Psoas muscle (tissue), 8 donors: ENCODE measurements around the gene MYO18A. TPM values are rescaled to one million over a fixed set of nuclear protein-coding genes. Genes with fewer than 3 reads are reported as not detected.
"Not testable (repeated sequence)": the region's sequence is repeated elsewhere in the genome, so short reads cannot be mapped to it uniquely, and the experiment has no call there.

Experiments
- ATAC-seq, 4 donors: fragments of 200-7000 bp; cut with Tn5 transposase; one replicate each; pipeline ENCODE4 v1.9.1; 2020; ENCODE audit warnings: moderate library complexity in 3 of 4, mild to moderate bottlenecking in 2 of 4
- DNase-seq, 2 donors: peaks; one replicate each; pipeline ENCODE4 v3.0.0-alpha.2; 2020
- H3K27ac ChIP-seq: fragments of 200-600 bp; one replicate; pipeline ENCODE4 v1.8.0; 2022
- H3K27me3 ChIP-seq, 3 donors: fragments of 200-600 bp in 1 of 3; one replicate each; pipeline versions ENCODE4 v1.6.1 to v1.8.0; 2013 to 2022; ENCODE audit warnings: low read length in 2 of 3, mild to moderate bottlenecking in 2 of 3, moderate library complexity in 1 of 3; ENCODE audit not compliant: insufficient read depth in 3 of 3
- H3K36me3 ChIP-seq, 2 donors: fragments of 200-600 bp in 1 of 2; one replicate each; pipeline versions ENCODE4 v1.6.1 to v1.8.0; 2013 to 2022; ENCODE audit warnings: low read depth in 1 of 2, mild to moderate bottlenecking in 1 of 2, moderate library complexity in 1 of 2; ENCODE audit not compliant: insufficient read depth in 1 of 2
- H3K4me1 ChIP-seq: fragments of 200-600 bp; one replicate; pipeline ENCODE4 v1.8.0; 2022
- H3K4me3 ChIP-seq: fragments of 200-600 bp; one replicate; pipeline ENCODE4 v1.8.0; 2022; ENCODE audit warnings: mild to moderate bottlenecking
- H3K9me3 ChIP-seq: fragments of 200-600 bp; one replicate; pipeline ENCODE4 v1.8.0; 2022
- WGBS, 3 donors: extraction: QIAGEN DNeasy Blood & Tissue Kit; methylation state at CpG; one replicate each; pipeline versions ENCODE4 v1.1.6 to v1.1.7; 2013; 5-methylcytosine and 5-hydroxymethylcytosine counted together
- intact Hi-C, 2 donors: fragments of 100-400 bp; cut with DNase I; formaldehyde crosslinking; loops; one replicate each; pipeline versions ENCODE4 v1.11.0 to v1.14.2; 2022
- polyA plus RNA-seq, 3 donors: library from polyadenylated mRNA; stranded (reverse); fragments of 200-250 nt; gene quantifications; one replicate each; pipeline ENCODE4 v1.2.3, GENCODE V29; 2013
- total RNA-seq, 4 donors: library from RNA; stranded (reverse); fragmentation: NEBNext Ultra II Directional in 2 of 4; extraction: Animal tissue kit (Norgen Biotek cat#: 25700) in 2 of 4; gene quantifications; one replicate each; pipeline versions ENCODE4 v1.2.1 to v1.2.4, GENCODE V29; 2021 to 2023
- TF ChIP-seq, protein P1 (sequence below): fragments of 200-600 bp; IDR thresholded peaks from one replicate; pipeline ENCODE4 v1.8.0; 2022; ENCODE audit warnings: antibody characterized with exemption
- donor health status: healthy with polysubstance abuse.
- donor health status: DM: no; HTN: no; CAD: no; lungs with moderate emphysema.
- donor health status: Bipolar disorder and iron deficiency.
- donor health status: healthy.
- donor health status: DM: yes; HTN: yes; CAD: no.
- donor health status: DM: no; HTN: no; CAD: no.
- donor health status: DM: no; HTN: no; CAD: no.
- donor health status: DM: yes; HTN: yes; CAD: no.

The MYO18A gene
- total and polyA plus RNA-seq, 7 donors = 142 to 1,274 (median 770) TPM

DNA sequence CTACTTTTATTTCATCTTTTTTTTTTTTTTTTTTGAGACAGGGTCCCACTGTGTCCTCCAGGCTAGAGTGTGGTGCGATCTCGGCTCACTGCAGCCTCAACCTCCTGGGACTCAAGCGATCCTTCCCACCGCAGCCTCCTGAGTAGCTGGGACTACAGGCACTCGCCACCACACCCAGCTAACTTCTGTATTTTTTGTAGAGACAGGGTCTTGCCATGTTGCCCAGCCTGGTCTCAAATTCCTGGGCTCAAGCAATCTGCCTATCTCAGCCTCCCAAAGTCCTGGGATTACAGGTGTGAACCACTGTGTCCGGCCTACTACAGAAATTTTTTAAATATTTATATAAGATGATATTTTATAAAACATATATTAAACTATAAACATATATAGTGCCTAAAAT is 4.8 kb downstream of the MYO18A start:
- intact Hi-C loops = no loop called here
- ATAC-seq (no peak), DNase-seq (no peak)
- Histone ChIP-seq H3K27ac (no peak overlapping the region), H3K36me3 (no peaks in the 10 kb centered on the region), H3K9me3 (no peaks in the 10 kb centered on the region), H3K4me1 (peaks cover 7% of the 10 kb centered on the region), H3K27me3 (no peaks in the 10 kb centered on the region), H3K4me3 (no peak overlapping the region)
- WGBS, 3 donors = 89 to 99% (median 98%) methylated on average over 6 of the region's 6 CpGs
- TF ChIP-seq, protein P1, sequence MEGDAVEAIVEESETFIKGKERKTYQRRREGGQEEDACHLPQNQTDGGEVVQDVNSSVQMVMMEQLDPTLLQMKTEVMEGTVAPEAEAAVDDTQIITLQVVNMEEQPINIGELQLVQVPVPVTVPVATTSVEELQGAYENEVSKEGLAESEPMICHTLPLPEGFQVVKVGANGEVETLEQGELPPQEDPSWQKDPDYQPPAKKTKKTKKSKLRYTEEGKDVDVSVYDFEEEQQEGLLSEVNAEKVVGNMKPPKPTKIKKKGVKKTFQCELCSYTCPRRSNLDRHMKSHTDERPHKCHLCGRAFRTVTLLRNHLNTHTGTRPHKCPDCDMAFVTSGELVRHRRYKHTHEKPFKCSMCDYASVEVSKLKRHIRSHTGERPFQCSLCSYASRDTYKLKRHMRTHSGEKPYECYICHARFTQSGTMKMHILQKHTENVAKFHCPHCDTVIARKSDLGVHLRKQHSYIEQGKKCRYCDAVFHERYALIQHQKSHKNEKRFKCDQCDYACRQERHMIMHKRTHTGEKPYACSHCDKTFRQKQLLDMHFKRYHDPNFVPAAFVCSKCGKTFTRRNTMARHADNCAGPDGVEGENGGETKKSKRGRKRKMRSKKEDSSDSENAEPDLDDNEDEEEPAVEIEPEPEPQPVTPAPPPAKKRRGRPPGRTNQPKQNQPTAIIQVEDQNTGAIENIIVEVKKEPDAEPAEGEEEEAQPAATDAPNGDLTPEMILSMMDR = no peak

DNA sequence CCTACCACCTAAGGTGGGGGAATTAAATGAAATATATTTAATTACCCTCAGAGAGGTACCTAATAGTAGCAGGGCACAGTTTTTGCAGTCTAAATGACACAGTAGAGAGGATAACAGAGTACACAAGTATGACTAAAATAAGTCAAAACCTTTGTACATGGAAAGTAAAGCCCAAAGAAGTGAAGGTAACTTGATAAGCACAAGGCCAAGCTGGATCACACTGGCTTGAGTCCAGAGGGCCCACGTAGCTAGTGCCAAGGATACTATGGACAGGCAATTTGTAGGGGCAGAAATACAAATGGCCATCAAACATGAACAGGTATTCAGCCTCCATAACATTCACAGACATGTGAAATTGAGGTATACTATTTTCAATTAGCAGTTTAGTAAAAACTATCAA is 7.6 kb downstream of the MYO18A start:
- Histone ChIP-seq H3K27me3 (no peaks in the 10 kb centered on the region), H3K4me3 (no peak overlapping the region), H3K9me3 (no peaks in the 10 kb centered on the region), H3K36me3 (no peaks in the 10 kb centered on the region), H3K4me1 (peaks cover 8% of the 10 kb centered on the region), H3K27ac (no peak overlapping the region)
- TF ChIP-seq, protein P1 = no peak
- ATAC-seq (no peak), DNase-seq (no peak)
- intact Hi-C loops = no loop called here
- 41 to 63% (median 48%) methylated on average over 1 of the region's 1 CpG for WGBS, 3 donors

- no peak overlapping the region for H3K4me3 ChIP-seq
- intact Hi-C loops = no loop called here
- peaks cover 6% of the 10 kb centered on the region for H3K4me1 ChIP-seq
- ATAC-seq = no peak
- no peak for DNase-seq
- no peaks in the 10 kb centered on the region for H3K27me3 ChIP-seq
- TF ChIP-seq, protein P1 = no peak
- WGBS, 3 donors = 94 to 97% (median 95%) methylated on average over 3 of the region's 3 CpGs
- no peak overlapping the region for H3K27ac ChIP-seq
- H3K36me3 ChIP-seq = peaks cover 0 to 9% of the 10 kb centered on the region in 2 donors
- H3K9me3 ChIP-seq = no peaks in the 10 kb centered on the region
Measured at GRCh38 chr17:29170682-29171081, 9.5 kb downstream of the MYO18A start.

DNA sequence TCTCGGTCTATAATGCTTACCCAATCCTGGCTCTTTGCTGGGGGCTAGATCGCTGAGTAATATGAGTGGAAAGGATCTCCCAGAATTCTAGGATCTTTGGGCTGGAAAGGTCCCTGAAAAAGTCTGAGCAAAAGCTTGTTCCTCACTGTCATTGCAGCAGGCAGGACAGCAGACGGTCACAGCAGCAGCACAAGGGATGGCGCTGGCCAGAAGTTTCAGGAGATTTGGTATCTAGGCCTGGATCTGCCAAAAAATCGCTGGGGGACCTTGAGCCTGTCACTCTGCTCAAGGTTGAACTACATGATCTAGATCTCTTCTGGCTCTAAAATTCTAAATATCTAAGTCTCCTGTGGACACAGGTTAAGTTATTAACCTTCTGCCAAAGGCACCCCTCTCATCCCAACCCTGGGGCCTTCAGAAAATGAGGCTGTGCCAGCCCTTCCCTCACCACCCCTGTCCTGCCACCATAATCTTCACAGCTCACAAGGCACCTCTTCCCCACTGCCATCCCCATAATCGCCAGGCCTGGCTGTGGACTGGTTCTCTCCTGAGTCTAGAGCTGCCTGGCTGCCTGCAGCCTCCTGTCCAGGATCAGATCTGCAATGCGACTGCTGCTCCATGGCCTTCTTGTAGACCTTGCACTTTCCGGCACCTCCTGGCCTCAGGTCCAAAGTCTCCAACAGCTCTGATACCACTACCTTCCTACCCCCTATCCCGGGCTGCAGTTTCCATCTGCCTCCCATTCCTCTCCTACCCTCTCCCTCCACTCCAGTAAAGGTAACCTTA is 10.2 kb downstream of the MYO18A start:
- H3K27me3 ChIP-seq = no peaks in the 10 kb centered on the region
- peaks cover 6% of the 10 kb centered on the region for H3K4me1 ChIP-seq
- H3K9me3 ChIP-seq = no peaks in the 10 kb centered on the region
- TF ChIP-seq, protein P1 = no peak
- ATAC-seq (no peak), DNase-seq (no peak)
- intact Hi-C loops = no loop called here
- peaks cover 0 to 16% of the 10 kb centered on the region in 2 donors for H3K36me3 ChIP-seq
- 91 to 95% (median 92%) methylated on average over 9 of the region's 9 CpGs for WGBS, 3 donors
- H3K4me3 ChIP-seq = no peak overlapping the region
- no peak overlapping the region for H3K27ac ChIP-seq

- 87 to 94% (median 88%) methylated on average over 8 of the region's 8 CpGs for WGBS, 3 donors
Measured at GRCh38 chr17:29168759-29169126, 11.5 kb downstream of the MYO18A start.

More at GRCh38 chr17:29168759-29169126, 11.5 kb downstream of the MYO18A start:
- H3K9me3 ChIP-seq, DNase-seq, H3K27ac ChIP-seq, ATAC-seq, H3K27me3 ChIP-seq, H3K4me3 ChIP-seq, H3K4me1 ChIP-seq, intact Hi-C loops: not testable (repeated sequence)
- H3K36me3 ChIP-seq = peaks cover 0 to 17% of the 10 kb centered on the region in 2 donors
